Upper lobe of left lung (tissue), 4 donors: ENCODE results near the gene IP6K1.
"Not testable (repeated sequence)": the region's sequence is repeated elsewhere in the genome, so short reads cannot be mapped to it uniquely, and the experiment has no call there.

ENCODE experiments used
- POLR2A ChIP-seq, 4 donors: fragments of 450-650 bp; IDR thresholded peaks; one replicate each; pipeline ENCODE4 v1.5.1; 2016 to 2017; ENCODE audit warnings: antibody characterized with exemption in 4 of 4, mild to moderate bottlenecking in 2 of 4
- TF ChIP-seq, protein P1 (sequence below), 6 experiments: fragments of 450-650 bp in 4 of 6; fragments of 200-600 bp in 2 of 6; sonication (generic) in 2 of 6; IDR thresholded peaks; one replicate each; pipeline ENCODE4 v1.5.1; 2016 to 2019; ENCODE audit warnings: antibody characterized with exemption in 6 of 6

DNA sequence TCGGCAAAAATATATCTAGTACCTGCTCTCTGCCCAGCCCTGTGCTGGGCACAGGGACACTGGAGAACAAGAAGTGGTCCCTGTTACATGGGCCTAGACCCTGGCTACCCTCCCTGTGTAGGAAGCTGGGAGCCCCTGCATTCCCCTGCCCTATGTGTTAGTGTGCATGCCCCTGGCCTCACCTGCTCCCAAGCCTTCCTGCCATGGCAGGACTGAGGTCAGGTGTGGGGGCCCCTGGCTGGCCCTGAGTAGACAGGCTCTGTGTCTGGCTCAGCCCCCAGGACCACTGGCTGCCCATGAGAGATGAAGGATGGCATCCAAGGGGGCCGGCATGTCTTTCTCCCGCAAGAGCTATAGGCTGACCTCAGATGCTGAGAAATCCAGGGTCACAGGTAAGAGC is 95.5 kb downstream of the IP6K1 start:
- TF ChIP-seq, protein P1, sequence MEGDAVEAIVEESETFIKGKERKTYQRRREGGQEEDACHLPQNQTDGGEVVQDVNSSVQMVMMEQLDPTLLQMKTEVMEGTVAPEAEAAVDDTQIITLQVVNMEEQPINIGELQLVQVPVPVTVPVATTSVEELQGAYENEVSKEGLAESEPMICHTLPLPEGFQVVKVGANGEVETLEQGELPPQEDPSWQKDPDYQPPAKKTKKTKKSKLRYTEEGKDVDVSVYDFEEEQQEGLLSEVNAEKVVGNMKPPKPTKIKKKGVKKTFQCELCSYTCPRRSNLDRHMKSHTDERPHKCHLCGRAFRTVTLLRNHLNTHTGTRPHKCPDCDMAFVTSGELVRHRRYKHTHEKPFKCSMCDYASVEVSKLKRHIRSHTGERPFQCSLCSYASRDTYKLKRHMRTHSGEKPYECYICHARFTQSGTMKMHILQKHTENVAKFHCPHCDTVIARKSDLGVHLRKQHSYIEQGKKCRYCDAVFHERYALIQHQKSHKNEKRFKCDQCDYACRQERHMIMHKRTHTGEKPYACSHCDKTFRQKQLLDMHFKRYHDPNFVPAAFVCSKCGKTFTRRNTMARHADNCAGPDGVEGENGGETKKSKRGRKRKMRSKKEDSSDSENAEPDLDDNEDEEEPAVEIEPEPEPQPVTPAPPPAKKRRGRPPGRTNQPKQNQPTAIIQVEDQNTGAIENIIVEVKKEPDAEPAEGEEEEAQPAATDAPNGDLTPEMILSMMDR (IDR thresholded peaks at IDR 0.05) = not testable (repeated sequence)
- not testable (repeated sequence) for TF ChIP-seq POLR2A (IDR thresholded peaks at IDR 0.05)
